ENCODE measurements around the gene CYP2J2.

Gene CYP2J2

DNA sequence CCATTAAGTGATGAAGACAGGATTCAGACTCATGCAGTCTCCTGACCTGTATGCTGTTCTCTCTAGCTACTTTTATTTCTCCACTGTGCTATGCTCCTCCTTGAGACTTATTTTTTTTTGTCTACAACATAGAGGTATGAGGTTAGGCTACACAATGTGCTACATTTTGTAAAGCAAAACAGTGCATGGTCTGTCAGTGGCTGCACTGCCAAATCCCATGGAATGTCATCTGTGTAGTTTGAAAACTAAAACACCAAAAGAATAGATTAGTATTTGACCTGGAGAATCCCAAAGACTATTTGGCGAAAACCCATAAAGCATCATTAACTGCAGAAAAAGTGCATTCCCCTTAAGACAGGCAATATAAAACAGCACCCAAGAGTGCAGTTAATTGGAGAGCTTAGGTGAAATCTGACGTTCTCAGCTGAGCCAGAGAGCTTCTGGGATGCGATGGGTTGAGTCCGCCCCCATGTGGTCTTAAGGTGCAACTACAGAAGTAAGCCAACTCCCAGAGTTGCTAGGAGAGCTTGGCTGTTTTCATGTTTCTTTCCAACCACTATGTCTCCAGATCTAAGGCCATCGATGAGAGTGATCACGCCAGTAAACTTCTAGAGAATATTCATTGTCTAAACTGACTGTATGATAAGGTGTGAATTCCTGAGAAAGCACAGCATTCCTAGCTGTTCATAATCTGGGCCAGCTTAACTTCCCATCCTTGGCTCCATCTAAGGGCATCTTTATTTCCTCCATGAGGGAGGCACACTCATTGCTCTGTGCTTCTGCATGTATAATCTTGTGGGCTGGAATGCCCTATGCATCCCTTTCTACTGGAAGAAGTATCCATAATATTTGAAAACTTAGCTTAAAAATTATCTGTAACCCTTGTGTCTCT is 20.7 kb upstream of the CYP2J2 start:
- H3K4me3 ChIP-seq (ENCODE audit: low read depth, low read length) = no peak overlapping the region
- no peak for TF ChIP-seq POLR2A (IDR thresholded peaks at IDR 0.05; ENCODE audit: extremely low read depth, insufficient read length)
- TF ChIP-seq, protein P1, sequence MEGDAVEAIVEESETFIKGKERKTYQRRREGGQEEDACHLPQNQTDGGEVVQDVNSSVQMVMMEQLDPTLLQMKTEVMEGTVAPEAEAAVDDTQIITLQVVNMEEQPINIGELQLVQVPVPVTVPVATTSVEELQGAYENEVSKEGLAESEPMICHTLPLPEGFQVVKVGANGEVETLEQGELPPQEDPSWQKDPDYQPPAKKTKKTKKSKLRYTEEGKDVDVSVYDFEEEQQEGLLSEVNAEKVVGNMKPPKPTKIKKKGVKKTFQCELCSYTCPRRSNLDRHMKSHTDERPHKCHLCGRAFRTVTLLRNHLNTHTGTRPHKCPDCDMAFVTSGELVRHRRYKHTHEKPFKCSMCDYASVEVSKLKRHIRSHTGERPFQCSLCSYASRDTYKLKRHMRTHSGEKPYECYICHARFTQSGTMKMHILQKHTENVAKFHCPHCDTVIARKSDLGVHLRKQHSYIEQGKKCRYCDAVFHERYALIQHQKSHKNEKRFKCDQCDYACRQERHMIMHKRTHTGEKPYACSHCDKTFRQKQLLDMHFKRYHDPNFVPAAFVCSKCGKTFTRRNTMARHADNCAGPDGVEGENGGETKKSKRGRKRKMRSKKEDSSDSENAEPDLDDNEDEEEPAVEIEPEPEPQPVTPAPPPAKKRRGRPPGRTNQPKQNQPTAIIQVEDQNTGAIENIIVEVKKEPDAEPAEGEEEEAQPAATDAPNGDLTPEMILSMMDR (IDR thresholded peaks at IDR 0.05; ENCODE audit: low read depth, low read length) = peak; percentile 91
- DNase-seq (ENCODE audit: low read depth) = peak; percentile 61

DNA sequence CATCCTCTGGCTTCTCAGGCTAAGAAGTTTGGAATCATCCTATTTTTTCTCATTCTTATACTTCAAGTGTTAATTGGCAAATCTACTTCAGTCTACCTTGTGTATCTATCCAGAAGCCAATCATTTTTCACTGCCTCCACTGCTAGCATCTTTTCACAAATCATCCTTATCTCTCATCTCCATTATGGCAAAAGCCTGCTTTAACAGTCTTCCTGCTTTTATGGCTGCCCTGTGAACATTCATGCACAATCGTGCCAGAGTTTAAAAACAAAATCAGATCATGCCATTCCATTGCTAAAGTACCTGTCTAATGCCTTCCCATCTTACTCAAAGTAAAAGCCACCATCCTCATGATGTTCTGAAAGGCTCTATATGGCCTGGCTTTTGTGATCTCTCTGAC is 19.2 kb upstream of the CYP2J2 start:
- TF ChIP-seq MYC (IDR thresholded peaks at IDR 0.05; ENCODE audit: low read depth, low read length) (no peak), POLR2A (IDR thresholded peaks at IDR 0.05; ENCODE audit: extremely low read depth, insufficient read length) (no peak)
- TF ChIP-seq, protein P2, sequence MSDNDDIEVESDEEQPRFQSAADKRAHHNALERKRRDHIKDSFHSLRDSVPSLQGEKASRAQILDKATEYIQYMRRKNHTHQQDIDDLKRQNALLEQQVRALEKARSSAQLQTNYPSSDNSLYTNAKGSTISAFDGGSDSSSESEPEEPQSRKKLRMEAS (IDR thresholded peaks at IDR 0.05; ENCODE audit: low read depth, low read length) = no peak
- TF ChIP-seq, protein P1 (IDR thresholded peaks at IDR 0.05; ENCODE audit: low read depth, low read length) = no peak
- H3K4me3 ChIP-seq (ENCODE audit: low read depth, low read length) = no peak overlapping the region
- DNase-seq (ENCODE audit: low read depth) = no peak

DNA sequence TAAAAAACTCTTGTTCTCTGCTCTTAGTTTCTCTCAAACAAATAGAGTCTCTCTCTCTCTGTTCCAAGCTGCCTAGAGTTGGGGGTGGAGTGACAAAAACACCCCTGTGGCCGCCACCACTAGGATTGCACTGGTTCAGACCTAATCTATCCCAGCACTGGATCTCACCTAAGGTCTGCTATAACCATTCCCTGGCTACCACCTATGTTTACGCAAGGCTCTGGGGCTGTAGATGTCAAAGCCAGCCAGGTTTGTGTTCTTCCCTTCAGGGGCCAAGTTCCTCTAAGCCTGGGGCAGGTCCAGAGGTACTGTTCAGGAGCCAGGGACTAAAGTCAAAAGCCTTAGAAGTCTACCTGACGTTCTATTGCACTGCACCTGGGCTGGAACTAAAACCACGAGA is 12.8 kb upstream of the CYP2J2 start:
- TF ChIP-seq POLR2A (IDR thresholded peaks at IDR 0.05; ENCODE audit: extremely low read depth, insufficient read length) (no peak), MYC (IDR thresholded peaks at IDR 0.05; ENCODE audit: low read depth, low read length) (no peak)
- TF ChIP-seq, protein P1 (IDR thresholded peaks at IDR 0.05; ENCODE audit: low read depth, low read length) = no peak
- TF ChIP-seq, protein P2 (IDR thresholded peaks at IDR 0.05; ENCODE audit: low read depth, low read length) = no peak
- DNase-seq (ENCODE audit: low read depth) = no peak
- H3K4me3 ChIP-seq (ENCODE audit: low read depth, low read length) = no peak overlapping the region

DNA sequence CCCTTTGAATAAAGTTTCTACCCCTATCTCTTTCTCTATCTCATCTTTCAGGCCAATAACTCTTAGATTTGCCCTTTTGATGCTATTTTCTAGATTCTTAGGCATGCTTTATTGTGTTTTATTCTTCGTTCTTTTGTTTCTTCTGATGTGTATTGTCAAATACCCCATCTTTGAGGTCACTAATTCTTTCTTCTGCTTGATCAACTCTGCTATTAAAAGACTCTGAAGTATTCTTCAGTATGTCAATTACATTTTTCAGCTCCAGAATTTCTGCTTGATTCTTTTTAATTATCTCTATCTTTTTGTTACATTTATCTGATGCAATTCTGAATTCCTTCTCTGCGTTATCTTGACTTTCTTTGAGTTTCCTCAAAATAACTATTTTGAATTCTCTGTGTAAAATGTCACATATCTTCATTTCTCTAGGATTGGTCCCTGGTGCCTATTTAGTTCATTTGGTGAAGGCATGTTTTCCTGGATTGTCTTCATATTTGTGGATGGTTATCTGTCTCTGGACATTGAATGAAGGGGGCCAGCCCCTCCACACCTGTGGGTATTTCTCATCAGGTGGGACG is 11.2 kb upstream of the CYP2J2 start:
- no peak for DNase-seq (ENCODE audit: low read depth)
- TF ChIP-seq, protein P1 (IDR thresholded peaks at IDR 0.05; ENCODE audit: low read depth, low read length) = no peak
- TF ChIP-seq MYC (IDR thresholded peaks at IDR 0.05; ENCODE audit: low read depth, low read length) = no peak
- TF ChIP-seq, protein P2 (IDR thresholded peaks at IDR 0.05; ENCODE audit: low read depth, low read length) = no peak
- no peak for TF ChIP-seq POLR2A (IDR thresholded peaks at IDR 0.05; ENCODE audit: extremely low read depth, insufficient read length)
- H3K4me3 ChIP-seq (ENCODE audit: low read depth, low read length) = no peak overlapping the region

DNA sequence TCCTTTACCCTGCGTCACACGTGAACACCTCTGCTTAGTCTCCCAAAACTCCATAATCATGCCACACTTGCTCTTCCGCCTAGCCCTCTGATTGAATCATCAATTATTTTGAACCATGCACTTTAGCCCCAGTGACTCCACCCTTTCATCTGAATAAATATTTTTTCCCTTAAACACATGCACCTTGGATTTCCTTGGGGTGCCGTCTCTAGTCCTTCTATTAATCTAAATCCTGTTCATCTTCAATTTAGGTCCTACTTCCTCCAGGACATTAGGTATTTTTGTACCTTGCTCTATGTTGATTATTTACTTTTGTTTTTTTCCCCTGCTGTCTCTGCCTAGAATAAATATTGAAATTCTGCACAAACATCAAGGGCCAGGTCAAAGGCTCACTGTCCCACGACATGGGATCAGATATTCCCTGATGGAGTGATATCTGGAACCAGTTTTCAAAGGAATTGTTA is 9.8 kb upstream of the CYP2J2 start:
- DNase-seq (ENCODE audit: low read depth) = no peak
- no peak for TF ChIP-seq POLR2A (IDR thresholded peaks at IDR 0.05; ENCODE audit: extremely low read depth, insufficient read length)
- TF ChIP-seq, protein P1 (IDR thresholded peaks at IDR 0.05; ENCODE audit: low read depth, low read length) = no peak
- TF ChIP-seq MYC (IDR thresholded peaks at IDR 0.05; ENCODE audit: low read depth, low read length) = no peak
- TF ChIP-seq, protein P2 (IDR thresholded peaks at IDR 0.05; ENCODE audit: low read depth, low read length) = no peak
- H3K4me3 ChIP-seq (ENCODE audit: low read depth, low read length) = no peak overlapping the region
